ENCODE data around the gene INO80C.

DNA sequence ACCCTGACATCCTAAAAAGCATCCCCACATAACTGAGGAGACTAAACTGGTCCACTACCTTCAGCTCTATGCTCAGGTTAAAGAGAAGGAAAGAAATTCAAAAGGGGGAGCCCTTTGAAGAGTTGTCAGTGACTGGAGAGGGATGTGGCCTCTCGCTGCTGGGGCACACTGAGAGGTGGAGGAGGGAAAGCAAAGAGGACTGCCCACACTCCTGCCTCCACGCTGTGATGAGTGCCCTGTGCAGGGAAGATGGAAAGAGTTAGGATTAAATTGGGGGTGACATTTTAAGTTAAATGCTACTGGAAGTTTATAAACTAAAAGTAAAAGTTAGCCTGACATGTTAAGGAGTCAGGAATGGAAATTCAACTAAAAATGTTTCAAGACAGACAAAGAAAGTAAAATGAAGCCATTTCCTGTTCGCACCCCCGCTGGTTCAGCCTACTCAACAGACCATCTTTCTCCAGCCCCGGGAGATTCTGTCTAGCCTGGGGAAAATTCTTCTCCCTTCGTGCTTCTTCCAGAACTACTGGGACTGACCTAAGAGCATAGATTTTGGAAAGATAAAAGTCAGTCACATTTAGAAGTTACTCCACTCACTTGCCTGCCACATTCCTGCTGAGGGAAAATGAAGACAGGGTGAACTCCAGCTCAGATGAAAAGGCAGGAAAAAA is 17.8 kb upstream of the INO80C start:
- no peak for TF ChIP-seq POLR2A (IDR thresholded peaks at IDR 0.05)
- no peak for TF ChIP-seq CTCF (IDR thresholded peaks at IDR 0.05)
